Astrocyte (in vitro differentiated cells and primary cell): ENCODE data around the gene APOBEC3B. TPM values are rescaled to one million over a fixed set of nuclear protein-coding genes. Genes with fewer than 3 reads are reported as not detected.

Experiments
- DNase-seq: peaks from one replicate; pipeline ENCODE4 v3.0.0-alpha.2; 2010; ENCODE audit warnings: low read depth
- FAIRE-seq: peaks from 2 replicates; lab custom pipeline; 2011; peaks lifted over from hg19 to GRCh38; lab: Jason Lieb, UNC
- H2AFZ ChIP-seq: 2 replicates; pipeline ENCODE4 v1.6.0; 2012; ENCODE audit warnings: low read depth, low read length, inconsistent platforms
- H3K27ac ChIP-seq: 2 replicates; pipeline ENCODE4 v1.5.1; 2011; ENCODE audit warnings: low read depth, low read length, inconsistent platforms
- H3K27me3 ChIP-seq: 2 replicates; pipeline ENCODE4 v1.6.0; 2011; ENCODE audit warnings: low read length, inconsistent platforms; ENCODE audit not compliant: insufficient read depth
- H3K36me3 ChIP-seq: 2 replicates; pipeline ENCODE4 v1.5.1; 2011; ENCODE audit warnings: low read length, inconsistent platforms; ENCODE audit not compliant: insufficient read depth
- H3K4me1 ChIP-seq: 2 replicates; pipeline ENCODE4 v1.5.1; 2011; ENCODE audit warnings: low read length, inconsistent platforms; ENCODE audit not compliant: insufficient read depth
- H3K4me2 ChIP-seq: 2 replicates; pipeline ENCODE4 v1.6.0; 2012; ENCODE audit warnings: low read length, inconsistent platforms
- H3K4me3 ChIP-seq: 2 replicates; pipeline ENCODE4 v1.5.1; 2011; ENCODE audit warnings: low read depth, mild to moderate bottlenecking, low read length, inconsistent platforms; ENCODE audit not compliant: insufficient read depth
- H3K79me2 ChIP-seq: 2 replicates; pipeline ENCODE4 v1.6.0; 2012; ENCODE audit warnings: mild to moderate bottlenecking, low read length, inconsistent platforms; ENCODE audit not compliant: insufficient read depth
- H3K9ac ChIP-seq: 2 replicates; pipeline ENCODE4 v1.6.0; 2012; ENCODE audit warnings: mild to moderate bottlenecking, low read length, inconsistent platforms
- H3K9me3 ChIP-seq: 2 replicates; pipeline ENCODE4 v1.5.1; 2012; ENCODE audit warnings: low read depth, mild to moderate bottlenecking, low read length, inconsistent platforms; ENCODE audit not compliant: insufficient read depth
- H4K20me1 ChIP-seq: 2 replicates; pipeline ENCODE4 v1.6.0; 2012; ENCODE audit warnings: low read length, inconsistent platforms; ENCODE audit not compliant: insufficient read depth
- H3K27ac Mint-ChIP-seq: one replicate; pipeline ENCODE4 v1.8.0; 2021; ENCODE audit warnings: mild to moderate bottlenecking, mixed read lengths; ENCODE audit not compliant: unreplicated experiment
- H3K27me3 Mint-ChIP-seq: one replicate; pipeline ENCODE4 v1.8.0; 2021; ENCODE audit warnings: low read depth, mixed read lengths; ENCODE audit not compliant: unreplicated experiment
- H3K36me3 Mint-ChIP-seq: one replicate; pipeline ENCODE4 v1.8.0; 2021; ENCODE audit warnings: low read depth, mixed read lengths; ENCODE audit not compliant: unreplicated experiment
- H3K4me1 Mint-ChIP-seq: one replicate; pipeline ENCODE4 v1.8.0; 2021; ENCODE audit warnings: low read depth, mixed read lengths; ENCODE audit not compliant: unreplicated experiment
- H3K4me3 Mint-ChIP-seq: one replicate; pipeline ENCODE4 v1.8.0; 2021; ENCODE audit warnings: mild to moderate bottlenecking, moderate library complexity, mixed read lengths; ENCODE audit not compliant: unreplicated experiment
- H3K9me3 Mint-ChIP-seq: one replicate; pipeline ENCODE4 v1.8.0; 2021; ENCODE audit warnings: mild to moderate bottlenecking, mixed read lengths; ENCODE audit not compliant: unreplicated experiment
- CTCF ChIP-seq: IDR thresholded peaks from 2 replicates; pipeline ENCODE4 v1.5.1; 2011; ENCODE audit warnings: low read depth, mild to moderate bottlenecking, inconsistent platforms, low read length, moderate library complexity; ENCODE audit not compliant: insufficient read depth
- EZH2 ChIP-seq: IDR thresholded peaks from 2 replicates; pipeline ENCODE4 v1.6.1; 2012; ENCODE audit warnings: mild to moderate bottlenecking, low read length, inconsistent platforms; ENCODE audit not compliant: insufficient read depth
- total RNA-seq: library from RNA; stranded (reverse); gene quantifications from 2 replicates; pipeline ENCODE4 v1.2.1, GENCODE V29; 2021

Gene APOBEC3B
- total RNA-seq, 1 donor from 2014 or later = 3.0 TPM

GRCh38 chr22:38953577-38954413, 28.4 kb upstream of the APOBEC3B start:
- H3K9me3 Mint-ChIP-seq = peaks cover 2% of the 10 kb centered on the region
- Histone ChIP-seq H3K36me3 (no peaks in the 10 kb centered on the region), H3K27me3 (peaks cover 18% of the 10 kb centered on the region), H4K20me1 (no peaks in the 10 kb centered on the region), H3K4me3 (no peak overlapping the region), H3K79me2 (no peaks in the 10 kb centered on the region), H2AFZ (no peak overlapping the region), H3K4me1 (no peaks in the 10 kb centered on the region), H3K9me3 (no peaks in the 10 kb centered on the region), H3K4me2 (no peak overlapping the region), H3K27ac (no peak overlapping the region), H3K9ac (no peak overlapping the region)
- TF ChIP-seq EZH2 = no peak
- no peak for TF ChIP-seq CTCF
- H3K4me3 Mint-ChIP-seq = no peak overlapping the region
- H3K27me3 Mint-ChIP-seq = peaks cover 66% of the 10 kb centered on the region
- FAIRE-seq (no peak), DNase-seq (no peak)
- H3K36me3 Mint-ChIP-seq = no peaks in the 10 kb centered on the region
- H3K4me1 Mint-ChIP-seq = no peaks in the 10 kb centered on the region
- H3K27ac Mint-ChIP-seq = no peak overlapping the region

GRCh38 chr22:38954414-38955043, 27.6 kb upstream of the APOBEC3B start:
- no peak overlapping the region for H3K4me3 ChIP-seq
- no peaks in the 10 kb centered on the region for H3K4me1 Mint-ChIP-seq
- no peak for FAIRE-seq
- H3K27me3 ChIP-seq = peaks cover 21% of the 10 kb centered on the region
- no peak overlapping the region for H3K27ac Mint-ChIP-seq
- H3K79me2 ChIP-seq = no peaks in the 10 kb centered on the region
- no peaks in the 10 kb centered on the region for H3K36me3 ChIP-seq
- H3K36me3 Mint-ChIP-seq = no peaks in the 10 kb centered on the region
- H3K27me3 Mint-ChIP-seq = peaks cover 68% of the 10 kb centered on the region
- no peak overlapping the region for H3K4me2 ChIP-seq
- H4K20me1 ChIP-seq = no peaks in the 10 kb centered on the region
- H3K4me3 Mint-ChIP-seq = no peak overlapping the region
- no peak overlapping the region for H3K9ac ChIP-seq
- no peaks in the 10 kb centered on the region for H3K4me1 ChIP-seq
- no peaks in the 10 kb centered on the region for H3K9me3 ChIP-seq
- no peak overlapping the region for H3K27ac ChIP-seq
- TF ChIP-seq CTCF (no peak), EZH2 (no peak)
- no peak overlapping the region for H2AFZ ChIP-seq
- DNase-seq = no peak
- H3K9me3 Mint-ChIP-seq = peaks cover 2% of the 10 kb centered on the region
